Activated naive CD4-positive, alpha-beta T cell treated with Interleukin-2 at 50 U/mL for 16 hours (primary cell): ENCODE results near the gene TGM1.
A peak's percentile ranks its signal among the peaks of the same experiment; 100 is the strongest.
"Not testable (repeated sequence)": the region's sequence is repeated elsewhere in the genome, so short reads cannot be mapped to it uniquely, and the experiment has no call there.

Experiments
- DNase-seq: peaks from one replicate; pipeline ENCODE4 v3.0.0-alpha.2; 2020

The TGM1 gene

DNA sequence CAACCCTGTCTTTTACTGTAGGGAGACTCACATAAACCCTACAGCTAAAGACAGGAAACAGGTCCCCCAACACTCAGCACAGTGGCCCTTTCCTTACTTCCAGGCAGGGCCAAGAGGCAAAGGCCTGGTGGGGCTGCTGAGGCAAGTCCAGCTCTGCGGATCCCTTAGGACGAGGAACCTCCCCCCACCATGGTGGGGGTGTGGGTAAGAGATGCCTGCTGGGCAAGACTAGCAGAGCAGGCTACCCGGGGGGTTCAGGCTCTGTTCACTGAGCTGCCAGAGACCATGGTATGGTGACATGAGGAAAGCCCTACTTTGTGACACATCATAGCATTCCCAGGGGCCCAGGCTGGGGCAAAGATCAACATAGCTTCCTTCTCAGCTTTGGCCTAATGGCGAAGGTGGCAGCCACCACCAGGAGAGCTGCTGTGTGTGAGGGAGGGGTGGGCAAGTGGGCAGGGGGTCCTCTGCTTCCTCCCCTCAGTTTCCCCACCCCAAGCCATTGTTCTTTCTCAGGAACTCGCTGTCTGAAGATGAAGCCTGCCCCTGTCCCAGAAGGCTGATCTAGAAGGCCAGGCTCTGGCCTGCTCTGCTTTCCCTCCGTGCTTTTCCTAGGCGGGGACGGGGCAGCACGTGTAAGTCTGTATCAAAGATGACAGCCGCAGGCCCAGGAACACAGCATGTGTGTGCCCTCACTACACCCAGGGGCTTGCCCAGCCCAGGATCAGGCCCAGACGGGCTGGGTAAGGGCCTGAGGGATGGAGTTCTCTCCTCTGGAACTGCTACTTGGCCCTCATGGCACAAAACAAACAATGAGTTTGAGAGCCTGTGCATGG lies 10.5 kb downstream of the TGM1 start:
- no peak for DNase-seq

DNA sequence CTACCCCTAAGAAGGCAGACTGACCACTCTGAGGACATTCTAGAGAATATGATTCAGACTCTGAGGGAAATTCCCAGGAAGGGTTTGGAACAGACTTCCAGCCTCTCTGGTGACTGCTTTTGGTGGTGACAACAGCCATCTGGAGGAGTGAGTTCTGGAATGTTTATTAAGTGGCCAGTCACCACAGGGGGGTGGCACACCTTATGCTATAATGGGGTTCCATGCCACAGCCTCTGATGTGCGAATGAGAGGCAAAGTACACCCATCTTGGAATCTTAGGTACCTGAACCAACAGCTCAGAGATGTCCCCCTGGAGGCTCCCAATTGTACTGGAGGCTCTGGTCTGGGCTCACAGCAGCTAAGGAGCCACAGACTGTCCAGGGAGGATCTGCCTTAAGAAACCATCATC lies 11.1 kb downstream of the TGM1 start:
- no peak for DNase-seq

DNA sequence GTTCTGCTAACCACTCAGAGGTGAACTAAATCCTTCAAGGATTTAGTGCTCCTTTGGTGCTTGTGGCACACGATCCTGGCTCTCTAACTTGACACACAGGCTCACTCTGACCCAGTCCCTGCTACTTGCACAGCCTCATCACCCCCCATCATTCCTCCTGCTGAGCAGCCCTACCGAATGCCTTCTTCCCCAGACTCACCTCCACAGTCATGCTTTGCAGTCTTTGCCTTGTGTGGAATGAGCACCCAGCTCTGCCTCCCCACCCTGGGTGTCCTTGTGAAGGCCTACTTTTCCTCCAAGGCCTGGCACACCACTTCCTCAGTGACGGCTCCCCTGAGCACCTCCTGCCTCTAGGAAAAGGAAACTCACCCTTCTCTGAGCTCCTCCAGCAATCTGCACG lies 12.6 kb downstream of the TGM1 start:
- no peak for DNase-seq

- DNase-seq: no peak
These were observed 13.6 kb downstream of the TGM1 start for GRCh38 chr14:24249230-24250021.

DNA sequence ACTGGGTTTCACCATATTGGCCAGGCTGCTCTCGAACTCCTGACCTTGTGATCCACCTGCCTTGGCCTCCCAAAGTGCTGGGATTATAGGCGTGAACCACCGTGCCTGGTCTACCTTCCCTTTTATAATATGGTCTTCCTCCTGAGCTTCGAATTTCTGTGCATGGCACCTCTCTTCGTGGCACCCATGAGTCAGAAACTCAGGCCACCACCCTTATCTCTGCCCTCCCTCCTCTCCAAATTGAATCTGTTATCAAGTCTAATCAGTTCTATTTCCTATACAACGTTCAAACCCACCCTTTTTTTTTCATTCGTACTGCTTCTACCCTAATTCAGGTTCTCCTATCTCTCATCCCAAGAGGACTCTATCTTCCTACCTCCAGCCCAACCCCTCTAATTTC lies 15.6 kb downstream of the TGM1 start:
- no peak for DNase-seq

DNA sequence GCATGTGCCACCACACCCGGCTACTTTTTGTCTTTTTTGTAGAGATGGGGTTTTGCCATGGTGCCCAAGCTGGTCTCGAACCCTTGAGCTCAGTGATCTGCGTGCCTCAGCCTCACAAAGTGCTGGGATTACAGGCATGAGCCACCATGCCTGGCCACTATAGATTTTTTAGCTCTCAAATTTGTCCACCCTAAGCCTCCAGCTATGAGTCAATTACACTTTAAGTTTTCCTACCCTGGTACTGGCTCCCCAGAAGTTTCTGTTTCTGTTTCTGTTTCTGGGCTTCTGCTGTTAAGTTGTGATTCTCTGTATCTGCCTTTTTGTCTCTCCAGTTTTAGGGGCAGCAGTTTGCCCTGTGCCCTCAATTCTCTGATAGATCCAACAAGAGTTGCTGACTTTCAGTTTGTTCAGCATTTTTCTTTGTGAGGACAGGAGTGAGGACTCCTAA lies 16.2 kb downstream of the TGM1 start:
- DNase-seq: peak; percentile 21

- not testable (repeated sequence) for DNase-seq
These were observed 17.6 kb downstream of the TGM1 start for GRCh38 chr14:24245350-24245749.

- DNase-seq: no peak
These were observed 19.6 kb downstream of the TGM1 start for GRCh38 chr14:24243336-24243836.

- DNase-seq: peak; percentile 94
These were observed 21.0 kb downstream of the TGM1 start for GRCh38 chr14:24241829-24242443.

DNA sequence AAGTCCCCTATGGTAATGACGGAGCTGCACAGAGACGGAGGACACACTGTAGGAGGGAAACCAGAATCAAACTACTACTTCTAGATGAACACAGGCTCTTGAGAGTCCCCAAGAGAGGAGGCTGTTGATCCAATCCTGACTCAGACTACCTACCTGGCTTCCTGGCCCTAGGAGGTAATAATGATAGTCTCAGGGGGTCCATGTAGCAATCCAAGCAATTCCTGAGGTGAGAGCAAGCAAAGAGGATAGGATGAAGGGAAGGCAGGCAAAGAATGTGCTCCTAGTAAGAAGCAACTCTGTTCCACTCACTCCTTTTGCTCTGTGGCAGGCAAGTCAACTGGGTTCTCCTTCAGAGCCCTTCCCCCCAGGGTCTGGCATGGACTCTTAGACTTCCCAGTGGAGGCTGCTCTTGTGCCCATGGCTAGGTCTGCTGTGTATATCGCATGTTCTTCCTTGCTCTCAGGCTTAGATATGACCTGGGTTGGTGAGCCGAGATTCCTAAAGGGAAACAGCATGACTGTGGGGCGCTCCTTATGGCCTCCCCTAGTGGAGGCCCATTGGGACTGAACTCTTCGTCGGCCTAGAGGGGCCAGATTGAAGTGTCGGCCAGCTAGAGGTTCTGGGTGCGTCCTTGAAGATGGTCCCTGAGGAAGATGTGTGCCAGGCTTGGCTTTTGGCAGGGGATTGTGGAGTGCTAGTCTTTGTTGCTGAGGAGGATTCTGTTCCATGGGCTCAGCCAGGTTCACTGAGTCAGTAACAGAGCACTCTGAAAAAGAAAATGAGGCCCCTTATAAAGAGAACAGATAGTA lies 22.7 kb downstream of the TGM1 start:
- no peak for DNase-seq

DNA sequence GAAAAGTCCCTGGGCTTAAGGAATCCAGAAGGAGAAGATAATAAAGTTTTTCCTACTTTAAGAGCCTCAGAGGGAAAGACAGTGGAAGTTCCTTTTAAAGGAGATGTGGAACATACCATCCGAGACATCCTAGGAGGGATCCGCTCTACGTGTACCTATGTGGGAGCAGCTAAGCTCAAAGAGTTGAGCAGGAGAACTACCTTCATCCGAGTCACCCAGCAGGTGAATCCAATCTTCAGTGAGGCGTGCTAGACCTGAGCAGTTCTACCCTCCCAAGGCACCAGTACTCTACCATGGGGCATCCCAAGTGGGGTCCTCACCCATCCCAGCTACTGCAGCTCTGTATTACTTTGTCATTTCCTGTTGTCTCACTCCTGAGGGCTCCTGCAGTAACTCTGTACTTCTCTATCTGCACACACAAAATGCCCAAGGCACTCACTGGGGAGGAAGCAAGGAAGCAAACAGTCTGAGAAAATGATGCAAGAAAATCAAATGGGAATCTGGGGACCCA lies 24.4 kb downstream of the TGM1 start:
- DNase-seq: no peak

GRCh38 chr14:24238123-24238522 lies 24.9 kb downstream of the TGM1 start:
- DNase-seq: no peak

- DNase-seq: no peak
These were observed 25.5 kb downstream of the TGM1 start for GRCh38 chr14:24237463-24237955.

DNA sequence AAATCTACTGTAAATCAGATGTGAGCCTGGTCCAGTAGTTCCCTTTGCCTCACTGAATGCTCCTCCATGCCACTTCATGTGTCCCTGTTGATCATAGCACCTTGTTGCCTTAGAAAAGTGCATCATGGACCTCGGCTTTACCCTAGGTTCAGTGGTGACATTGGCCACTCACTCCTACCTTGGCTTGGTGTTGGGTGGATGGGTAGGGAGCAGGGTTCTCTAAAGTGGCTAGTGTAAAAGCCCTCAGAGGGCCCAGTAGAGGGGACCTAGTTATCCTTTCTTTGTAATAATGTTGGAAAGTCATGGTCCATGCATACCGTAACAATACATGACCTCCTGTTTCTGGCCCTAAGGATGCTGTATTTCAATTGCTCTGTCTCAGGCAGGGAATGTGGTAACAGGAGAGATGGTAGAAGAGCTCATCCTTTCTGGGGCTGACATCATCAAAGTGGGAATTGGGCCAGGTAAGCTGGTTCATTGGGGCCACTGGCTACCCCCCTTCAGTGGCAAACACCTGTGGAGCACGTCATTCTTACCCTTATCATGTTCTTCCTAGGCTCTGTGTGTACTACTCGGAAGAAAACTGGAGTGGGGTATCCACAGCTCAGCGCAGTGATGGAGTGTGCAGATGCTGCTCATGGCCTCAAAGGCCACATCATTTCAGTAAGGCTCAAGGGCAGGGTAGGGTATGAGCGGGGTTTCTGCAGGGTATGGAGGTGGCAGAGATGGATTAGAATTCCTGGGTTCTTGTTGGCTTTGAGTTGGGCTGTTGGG lies 26.1 kb downstream of the TGM1 start:
- DNase-seq: no peak

- DNase-seq: no peak
These were observed 26.9 kb downstream of the TGM1 start for GRCh38 chr14:24235804-24236688.

- DNase-seq: no peak
These were observed 28.6 kb downstream of the TGM1 start for GRCh38 chr14:24234095-24235005.

- DNase-seq: no peak
These were observed 29.5 kb downstream of the TGM1 start for GRCh38 chr14:24233538-24233866.

DNA sequence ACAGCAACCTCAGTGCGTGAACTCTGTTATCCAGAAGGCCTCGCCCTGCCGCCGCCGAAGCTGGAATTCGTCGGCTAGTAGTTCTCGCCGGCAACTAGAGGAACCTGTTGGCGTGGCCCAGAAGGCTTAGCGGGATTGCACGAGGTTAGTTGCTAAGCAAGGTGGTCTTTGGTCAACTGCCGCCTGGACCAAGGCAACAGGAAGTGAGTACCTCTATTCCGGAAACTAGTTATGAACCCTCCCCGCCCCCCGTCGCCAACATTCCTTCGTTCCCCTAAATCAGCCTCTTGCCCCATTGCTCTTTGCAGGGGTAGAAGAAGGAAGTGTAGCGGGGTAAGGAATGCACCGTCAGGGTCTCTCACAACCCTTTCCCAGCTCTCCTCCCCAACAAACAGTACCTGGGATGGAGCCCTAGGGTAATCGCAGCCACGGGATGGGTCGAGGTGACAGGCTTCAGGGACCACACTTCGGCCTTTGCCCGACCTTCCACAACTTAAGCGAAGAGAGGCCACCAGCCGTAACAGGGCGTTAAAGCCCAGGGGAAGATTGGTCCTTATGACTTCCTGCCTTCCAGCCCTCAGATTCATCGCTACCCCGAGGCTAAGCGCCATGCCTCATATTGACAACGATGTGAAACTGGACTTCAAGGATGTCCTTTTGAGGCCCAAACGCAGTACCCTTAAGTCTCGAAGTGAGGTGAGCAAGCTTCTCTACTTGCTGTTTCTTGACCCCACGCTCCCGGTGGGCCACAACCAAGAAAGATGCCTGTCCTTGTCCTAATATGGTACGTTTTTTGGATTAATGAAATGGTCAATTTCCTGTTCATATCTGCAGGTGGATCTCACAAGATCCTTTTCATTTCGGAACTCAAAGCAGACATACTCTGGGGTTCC lies 30.1 kb downstream of the TGM1 start, which contains the start of gene GMPR2:
Gene GMPR2 (plus strand): TSS at position 285 of the 893 bp plus-strand sequence. CDS start 325 bp downstream, at position 610.
- DNase-seq: peak; percentile 13
